ENCODE measurements around the gene NUP62. TPM values are rescaled to one million over a fixed set of nuclear protein-coding genes. Genes with fewer than 3 reads are reported as not detected.
A peak's percentile ranks its signal among the peaks of the same experiment; 100 is the strongest.

Gene NUP62
- total and polyA plus RNA-seq, 7 donors = 21.1 to 46.8 (median 40.0) TPM

GRCh38 chr19:49877879-49878743 lies 51.2 kb downstream of the NUP62 start:
- peak; percentile 99 for DNase-seq
- TF ChIP-seq, protein P1, sequence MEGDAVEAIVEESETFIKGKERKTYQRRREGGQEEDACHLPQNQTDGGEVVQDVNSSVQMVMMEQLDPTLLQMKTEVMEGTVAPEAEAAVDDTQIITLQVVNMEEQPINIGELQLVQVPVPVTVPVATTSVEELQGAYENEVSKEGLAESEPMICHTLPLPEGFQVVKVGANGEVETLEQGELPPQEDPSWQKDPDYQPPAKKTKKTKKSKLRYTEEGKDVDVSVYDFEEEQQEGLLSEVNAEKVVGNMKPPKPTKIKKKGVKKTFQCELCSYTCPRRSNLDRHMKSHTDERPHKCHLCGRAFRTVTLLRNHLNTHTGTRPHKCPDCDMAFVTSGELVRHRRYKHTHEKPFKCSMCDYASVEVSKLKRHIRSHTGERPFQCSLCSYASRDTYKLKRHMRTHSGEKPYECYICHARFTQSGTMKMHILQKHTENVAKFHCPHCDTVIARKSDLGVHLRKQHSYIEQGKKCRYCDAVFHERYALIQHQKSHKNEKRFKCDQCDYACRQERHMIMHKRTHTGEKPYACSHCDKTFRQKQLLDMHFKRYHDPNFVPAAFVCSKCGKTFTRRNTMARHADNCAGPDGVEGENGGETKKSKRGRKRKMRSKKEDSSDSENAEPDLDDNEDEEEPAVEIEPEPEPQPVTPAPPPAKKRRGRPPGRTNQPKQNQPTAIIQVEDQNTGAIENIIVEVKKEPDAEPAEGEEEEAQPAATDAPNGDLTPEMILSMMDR (IDR thresholded peaks at IDR 0.05) = no peak
- H3K4me1 ChIP-seq = peaks cover 35% of the 10 kb centered on the region
- H3K36me3 ChIP-seq (ENCODE audit: insufficient read depth in 1 of 2, low read depth in 1 of 2) = peaks cover 5 to 54% of the 10 kb centered on the region in 2 donors
- peak overlapping the region; percentile 92 for H3K27ac ChIP-seq
- peak overlapping the region; percentile 69 for H3K4me3 ChIP-seq
- H3K9me3 ChIP-seq = no peaks in the 10 kb centered on the region
- WGBS, 3 donors = 6 to 10% (median 8%) methylated on average over 33 to 41 of the region's 41 CpGs
- ATAC-seq = peak; percentile 74 to 77 (median 74)
- no peaks in the 10 kb centered on the region for H3K27me3 ChIP-seq (ENCODE audit: insufficient read depth in 3 of 3, low read length in 2 of 3)
- intact Hi-C loops (cut with DNase I) = loop anchor here in 1 of 2 donors (5.0 kb wide), 1 partner anchor 381 kb away; the partner anchor contains the start of gene RPS11

DNA sequence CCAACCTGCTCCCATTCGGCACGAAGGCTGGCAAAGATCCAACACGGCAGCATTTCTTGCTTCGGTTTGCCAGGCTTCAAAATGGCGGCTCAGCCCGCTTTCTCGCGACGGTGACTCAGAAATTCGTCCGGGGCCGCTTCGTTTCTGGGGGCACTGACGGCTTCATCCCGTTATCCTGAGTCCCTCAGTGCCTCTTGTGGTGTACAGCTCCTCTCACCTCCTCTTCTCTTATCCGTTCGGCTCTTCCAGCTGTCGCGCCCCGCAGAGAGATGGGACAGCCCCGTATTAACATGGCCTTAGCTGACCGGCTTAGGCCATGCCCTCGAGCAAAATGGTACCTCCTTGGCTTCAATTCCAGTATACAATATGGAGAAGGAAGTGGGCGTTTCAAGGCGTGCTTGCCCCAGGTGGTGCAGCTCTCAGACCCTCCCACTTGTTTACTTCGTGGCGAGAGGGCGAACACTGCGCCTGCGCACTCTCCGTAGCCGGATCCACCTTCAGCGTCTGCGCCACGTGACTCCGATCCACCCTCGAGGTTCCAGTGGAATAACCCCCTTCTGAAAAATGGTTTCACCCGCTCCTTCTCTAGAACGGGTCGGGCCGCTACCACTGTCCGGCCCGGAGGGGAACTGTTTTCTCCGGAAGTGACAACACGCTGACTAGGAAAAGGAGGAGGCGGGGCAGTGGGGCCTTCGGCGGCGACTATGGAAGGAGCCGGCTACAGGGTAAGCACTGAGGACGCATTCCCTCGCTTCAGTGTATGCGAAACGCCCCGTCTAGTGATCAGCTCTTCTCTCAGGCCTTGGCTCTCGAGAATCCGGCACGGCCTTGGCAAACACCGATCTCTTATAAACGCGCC lies 52.1 kb downstream of the NUP62 start, which contains the start of the genes AKT1S1 and TBC1D17:
Gene AKT1S1, minus strand, starts transcription at position 336 of the 859 bp plus-strand sequence. CDS start 4,060 bp downstream, outside the sequence.
Gene TBC1D17, plus strand, starts transcription at position 683 of the 859 bp plus-strand sequence. Its CDS starts 22 bp downstream, at position 705.
- DNase-seq (peak; percentile 98 to 100), ATAC-seq (peak; percentile 80 to 87 (median 84))
- 0 to 1% (median 0%) methylated on average over 61 of the region's 61 CpGs for WGBS, 3 donors
- peak within 1 kb of the TSS; percentile 92 for H3K27ac ChIP-seq
- peaks cover 35% of the 10 kb centered on the region for H3K4me1 ChIP-seq
- no peaks in the 10 kb centered on the region for H3K27me3 ChIP-seq (ENCODE audit: insufficient read depth in 3 of 3, low read length in 2 of 3)
- TF ChIP-seq, protein P1 (IDR thresholded peaks at IDR 0.05) = no peak
- no peaks in the 10 kb centered on the region for H3K9me3 ChIP-seq
- intact Hi-C loops (cut with DNase I) = loop anchor here in 1 of 2 donors (5.0 kb wide), 1 partner anchor 380 kb away; the partner anchor contains the start of gene RPS11
- peaks cover 0 to 50% of the 10 kb centered on the region in 2 donors for H3K36me3 ChIP-seq (ENCODE audit: insufficient read depth in 1 of 2, low read depth in 1 of 2)
- H3K4me3 ChIP-seq = peak within 1 kb of the TSS; percentile 69

- Histone ChIP-seq H3K4me1 (peaks cover 35% of the 10 kb centered on the region), H3K27ac (peak overlapping the region; percentile 92), H3K4me3 (peak overlapping the region; percentile 69), H3K9me3 (no peaks in the 10 kb centered on the region), H3K36me3 (ENCODE audit: insufficient read depth in 1 of 2, low read depth in 1 of 2) (peaks cover 0 to 48% of the 10 kb centered on the region in 2 donors), H3K27me3 (ENCODE audit: insufficient read depth in 3 of 3, low read length in 2 of 3) (no peaks in the 10 kb centered on the region)
- WGBS, 3 donors = 0 to 1% (median 0%) methylated on average over 46 of the region's 46 CpGs
- ATAC-seq (peak; percentile 76 to 80 (median 78)), DNase-seq (peak; percentile 98 to 99)
- intact Hi-C loops (cut with DNase I) = loop anchor here in 1 of 2 donors (5.0 kb wide), 1 partner anchor 379 kb away; the partner anchor contains the start of gene RPS11
- TF ChIP-seq, protein P1 (IDR thresholded peaks at IDR 0.05) = no peak
Observed at GRCh38 chr19:49876422-49877019, 52.8 kb downstream of the NUP62 start.

GRCh38 chr19:49875857-49876421 lies 53.4 kb downstream of the NUP62 start:
- intact Hi-C loops (cut with DNase I) = loop anchor here (2.0 to 5.0 kb wide), 2 partner anchors 57 to 379 kb away; partner anchors contain the start of genes MED25 (in 1 of the 2) and RPS11 (in 1 of the 2)
- Histone ChIP-seq H3K4me3 (peak overlapping the region; percentile 69), H3K9me3 (no peaks in the 10 kb centered on the region), H3K36me3 (ENCODE audit: insufficient read depth in 1 of 2, low read depth in 1 of 2) (peaks cover 0 to 48% of the 10 kb centered on the region in 2 donors), H3K27me3 (ENCODE audit: insufficient read depth in 3 of 3, low read length in 2 of 3) (no peaks in the 10 kb centered on the region), H3K4me1 (peaks cover 35% of the 10 kb centered on the region), H3K27ac (peak overlapping the region; percentile 92)
- WGBS, 3 donors = 0 to 1% (median 1%) methylated on average over 23 to 28 of the region's 28 CpGs
- DNase-seq (peak; percentile 64 to 87), ATAC-seq (peak in 1 of 4 donors; percentile 21)
- TF ChIP-seq, protein P1 (IDR thresholded peaks at IDR 0.05) = no peak
